Stimulated activated naive CD4-positive, alpha-beta T cell treated with Interleukin-2 at 50 U/mL for 16 hours (primary cell): ENCODE measurements around the gene CYP26A1.

Experiments used
- DNase-seq: peaks from one replicate; lab custom pipeline; 2025; lab: John Stamatoyannopoulos, UW

Gene CYP26A1

GRCh38 chr10:93064874-93065660, 8.6 kb upstream of the CYP26A1 start:
- DNase-seq, result no peak

- no peak for DNase-seq
These were observed 7.8 kb upstream of the CYP26A1 start for GRCh38 chr10:93065675-93066543.

- DNase-seq, result no peak
These were observed 7.2 kb upstream of the CYP26A1 start for GRCh38 chr10:93066544-93066913.

- no peak for DNase-seq
These were observed 6.0 kb upstream of the CYP26A1 start for GRCh38 chr10:93067443-93068365.

GRCh38 chr10:93068411-93069244, 5.1 kb upstream of the CYP26A1 start:
- DNase-seq, result no peak

- DNase-seq, result no peak
These were observed 4.5 kb upstream of the CYP26A1 start for GRCh38 chr10:93069245-93069561.

GRCh38 chr10:93070378-93071176, 3.1 kb upstream of the CYP26A1 start:
- DNase-seq, result no peak

- DNase-seq, result no peak
These were observed 2.6 kb upstream of the CYP26A1 start for GRCh38 chr10:93071177-93071472.

GRCh38 chr10:93071674-93072224, 1.9 kb upstream of the CYP26A1 start:
- no peak for DNase-seq

- no peak for DNase-seq
These were observed 1.4 kb upstream of the CYP26A1 start for GRCh38 chr10:93072225-93072712.

GRCh38 chr10:93072713-93073538, 767 bp upstream of the CYP26A1 start:
- DNase-seq, result no peak

GRCh38 chr10:93074147-93074596, 479 bp downstream of the CYP26A1 start:
- no peak for DNase-seq

GRCh38 chr10:93074597-93075368, 1.1 kb downstream of the CYP26A1 start:
- no peak for DNase-seq

GRCh38 chr10:93075369-93076221, 1.9 kb downstream of the CYP26A1 start:
- DNase-seq, result no peak

- no peak for DNase-seq
These were observed 3.2 kb downstream of the CYP26A1 start for GRCh38 chr10:93076871-93077270.

- DNase-seq, result no peak
These were observed 4.2 kb downstream of the CYP26A1 start for GRCh38 chr10:93077860-93078337.

- DNase-seq, result no peak
These were observed 6.1 kb downstream of the CYP26A1 start for GRCh38 chr10:93079663-93080349.
